Measurements from ENCODE around the gene DGCR6L.
"Not testable (repeated sequence)": the region's sequence is repeated elsewhere in the genome, so short reads cannot be mapped to it uniquely, and the experiment has no call there.

Gene DGCR6L

GRCh38 chr22:20290045-20290392, 29.8 kb downstream of the DGCR6L start:
- Histone ChIP-seq H2AFZ (ENCODE audit: low read depth, low read length) (no peak overlapping the region), H3K4me3 (ENCODE audit: low read depth in 1 of 2, low read length in 2 of 2) (no peak overlapping the region), H3K9ac (ENCODE audit: low read depth, low read length) (no peak overlapping the region), H3K79me2 (ENCODE audit: insufficient read depth, low read length) (no peaks in the 10 kb centered on the region), H3K9me3 (ENCODE audit: insufficient read depth, low read length, severe bottlenecking) (no peaks in the 10 kb centered on the region), H3K27ac (ENCODE audit: low read length) (no peak overlapping the region), H3K4me1 (ENCODE audit: insufficient read depth, low read length) (no peaks in the 10 kb centered on the region), H3K4me2 (ENCODE audit: insufficient read depth, low read length) (no peak overlapping the region), H3K36me3 (ENCODE audit: insufficient read depth, low read length) (no peaks in the 10 kb centered on the region), H3K27me3 (ENCODE audit: insufficient read depth, low read length, poor library complexity) (no peaks in the 10 kb centered on the region), H4K20me1 (ENCODE audit: insufficient read depth, low read length) (no peaks in the 10 kb centered on the region)
- TF ChIP-seq, protein P1, sequence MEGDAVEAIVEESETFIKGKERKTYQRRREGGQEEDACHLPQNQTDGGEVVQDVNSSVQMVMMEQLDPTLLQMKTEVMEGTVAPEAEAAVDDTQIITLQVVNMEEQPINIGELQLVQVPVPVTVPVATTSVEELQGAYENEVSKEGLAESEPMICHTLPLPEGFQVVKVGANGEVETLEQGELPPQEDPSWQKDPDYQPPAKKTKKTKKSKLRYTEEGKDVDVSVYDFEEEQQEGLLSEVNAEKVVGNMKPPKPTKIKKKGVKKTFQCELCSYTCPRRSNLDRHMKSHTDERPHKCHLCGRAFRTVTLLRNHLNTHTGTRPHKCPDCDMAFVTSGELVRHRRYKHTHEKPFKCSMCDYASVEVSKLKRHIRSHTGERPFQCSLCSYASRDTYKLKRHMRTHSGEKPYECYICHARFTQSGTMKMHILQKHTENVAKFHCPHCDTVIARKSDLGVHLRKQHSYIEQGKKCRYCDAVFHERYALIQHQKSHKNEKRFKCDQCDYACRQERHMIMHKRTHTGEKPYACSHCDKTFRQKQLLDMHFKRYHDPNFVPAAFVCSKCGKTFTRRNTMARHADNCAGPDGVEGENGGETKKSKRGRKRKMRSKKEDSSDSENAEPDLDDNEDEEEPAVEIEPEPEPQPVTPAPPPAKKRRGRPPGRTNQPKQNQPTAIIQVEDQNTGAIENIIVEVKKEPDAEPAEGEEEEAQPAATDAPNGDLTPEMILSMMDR (IDR thresholded peaks at IDR 0.05; ENCODE audit: borderline replicate concordance, extremely low read depth, low read length, poor library complexity, severe bottlenecking): no peak
- DNase-seq (no peak), ATAC-seq (ENCODE audit: insufficient read depth, low read depth) (no peak)

GRCh38 chr22:20289182-20290044, 30.4 kb downstream of the DGCR6L start:
- H3K9me3 ChIP-seq (ENCODE audit: insufficient read depth, low read length, severe bottlenecking); H3K79me2 ChIP-seq (ENCODE audit: insufficient read depth, low read length); H4K20me1 ChIP-seq (ENCODE audit: insufficient read depth, low read length); H3K9ac ChIP-seq (ENCODE audit: low read depth, low read length); H3K4me3 ChIP-seq (ENCODE audit: low read depth in 1 of 2, low read length in 2 of 2); H3K36me3 ChIP-seq (ENCODE audit: insufficient read depth, low read length); H2AFZ ChIP-seq (ENCODE audit: low read depth, low read length); DNase-seq; H3K27me3 ChIP-seq (ENCODE audit: insufficient read depth, low read length, poor library complexity); ATAC-seq (ENCODE audit: insufficient read depth, low read depth); H3K27ac ChIP-seq (ENCODE audit: low read length); H3K4me2 ChIP-seq (ENCODE audit: insufficient read depth, low read length); H3K4me1 ChIP-seq (ENCODE audit: insufficient read depth, low read length): not testable (repeated sequence)

DNA sequence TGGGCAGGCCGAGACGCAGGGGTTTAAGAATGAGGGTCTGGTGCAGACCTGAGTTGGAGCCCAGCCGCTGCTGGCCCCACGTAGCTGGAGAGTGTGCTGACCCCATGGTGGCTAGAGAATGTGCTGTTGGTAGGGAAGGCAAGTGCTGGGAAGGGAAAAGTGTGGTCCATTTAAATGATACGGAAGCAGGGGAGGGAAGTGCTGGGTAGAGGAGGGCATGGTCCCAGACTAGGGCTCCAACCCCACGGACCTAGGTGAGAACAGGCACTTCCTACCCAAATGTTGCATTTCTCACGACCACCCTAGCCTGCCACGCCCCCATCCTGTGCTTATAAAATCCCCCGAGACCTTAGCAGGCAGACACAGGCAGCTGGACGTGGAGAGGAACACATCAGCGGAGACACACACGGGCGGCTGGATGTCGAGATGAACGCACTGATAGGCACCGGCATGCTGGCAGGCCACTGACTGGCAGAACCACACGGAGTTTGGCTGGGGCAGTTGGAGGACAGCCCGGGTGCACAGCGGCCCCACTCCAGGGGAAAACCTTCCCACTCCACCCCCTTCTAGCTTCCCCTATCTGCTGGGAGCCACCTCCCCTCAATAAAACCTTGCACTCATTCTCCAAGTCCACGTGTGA, 33.0 kb downstream of the DGCR6L start:
- DNase-seq; H3K27ac ChIP-seq (ENCODE audit: low read length); H3K4me1 ChIP-seq (ENCODE audit: insufficient read depth, low read length): not testable (repeated sequence)

DNA sequence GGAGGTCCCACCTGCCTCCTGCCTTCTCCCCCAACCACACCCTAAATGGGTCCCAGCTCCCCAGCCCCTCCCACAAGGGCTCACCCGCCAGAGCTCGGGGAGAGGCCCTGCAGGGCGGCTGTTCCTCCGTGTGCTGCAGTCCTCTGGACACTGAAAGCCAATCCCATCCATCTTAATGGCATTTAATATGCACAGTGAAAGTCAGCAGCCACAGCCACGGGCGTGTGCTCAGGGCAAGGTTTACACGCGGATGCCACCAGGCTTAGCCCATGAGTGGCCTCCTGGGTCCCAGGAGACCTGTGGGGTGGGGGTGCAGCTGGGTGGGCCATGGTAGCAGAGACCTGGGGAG, 33.6 kb downstream of the DGCR6L start:
- ATAC-seq (ENCODE audit: insufficient read depth, low read depth); H3K9me3 ChIP-seq (ENCODE audit: insufficient read depth, low read length, severe bottlenecking); H3K36me3 ChIP-seq (ENCODE audit: insufficient read depth, low read length); H3K4me2 ChIP-seq (ENCODE audit: insufficient read depth, low read length); H3K79me2 ChIP-seq (ENCODE audit: insufficient read depth, low read length); H3K4me1 ChIP-seq (ENCODE audit: insufficient read depth, low read length); H4K20me1 ChIP-seq (ENCODE audit: insufficient read depth, low read length); H3K9ac ChIP-seq (ENCODE audit: low read depth, low read length); DNase-seq; H3K27ac ChIP-seq (ENCODE audit: low read length); H3K4me3 ChIP-seq (ENCODE audit: low read depth in 1 of 2, low read length in 2 of 2); H3K27me3 ChIP-seq (ENCODE audit: insufficient read depth, low read length, poor library complexity); H2AFZ ChIP-seq (ENCODE audit: low read depth, low read length): not testable (repeated sequence)

More for the DNA sequence above, 33.0 kb downstream of the DGCR6L start:
- H3K27me3 ChIP-seq (ENCODE audit: insufficient read depth, low read length, poor library complexity); H3K9me3 ChIP-seq (ENCODE audit: insufficient read depth, low read length, severe bottlenecking); H3K79me2 ChIP-seq (ENCODE audit: insufficient read depth, low read length); H3K9ac ChIP-seq (ENCODE audit: low read depth, low read length); H3K36me3 ChIP-seq (ENCODE audit: insufficient read depth, low read length); H2AFZ ChIP-seq (ENCODE audit: low read depth, low read length); H3K4me3 ChIP-seq (ENCODE audit: low read depth in 1 of 2, low read length in 2 of 2); ATAC-seq (ENCODE audit: insufficient read depth, low read depth); H4K20me1 ChIP-seq (ENCODE audit: insufficient read depth, low read length); H3K4me2 ChIP-seq (ENCODE audit: insufficient read depth, low read length): not testable (repeated sequence)

DNA sequence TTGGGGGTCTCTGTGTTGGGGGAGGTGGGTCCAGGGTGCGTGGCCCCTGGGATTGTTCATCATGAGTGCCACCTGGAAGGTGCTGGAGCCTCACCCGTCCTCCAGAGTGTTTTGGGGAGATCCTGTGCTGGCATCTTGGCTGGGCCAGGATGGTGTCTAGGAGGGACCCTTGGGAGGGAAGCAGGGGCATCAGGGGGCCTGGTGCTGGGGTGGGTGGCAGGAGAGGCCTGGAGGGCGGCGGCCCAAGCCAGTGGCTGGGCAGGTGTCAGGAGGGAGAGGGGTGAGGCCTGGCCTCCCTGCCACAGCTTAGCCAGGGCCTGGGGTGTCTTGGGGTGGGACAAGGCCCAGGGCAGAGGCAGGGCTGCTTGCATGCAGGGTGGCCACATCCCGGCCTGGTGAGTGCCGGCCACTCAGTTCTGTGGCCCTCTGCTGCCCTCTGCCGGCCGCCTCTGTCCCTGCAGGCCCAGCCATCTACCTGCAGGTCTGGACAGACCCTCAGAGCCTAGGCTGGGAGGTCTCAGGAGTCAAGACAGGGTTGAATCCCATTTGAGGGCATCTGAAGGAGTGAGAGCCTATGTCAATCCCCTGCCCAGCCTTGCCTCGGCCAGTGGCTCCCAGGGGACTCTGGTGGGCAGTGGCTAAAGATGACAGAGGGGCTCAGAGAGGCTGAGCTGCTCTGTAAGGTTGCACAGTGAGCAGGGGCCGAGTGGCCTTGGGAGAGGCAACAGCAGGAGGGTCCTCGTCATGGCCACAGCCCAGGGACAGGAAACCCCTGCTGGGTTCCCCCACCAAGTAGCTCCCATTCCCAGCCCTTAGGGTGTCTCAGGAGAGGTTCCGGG, 34.2 kb downstream of the DGCR6L start:
- H3K4me3 ChIP-seq (ENCODE audit: low read depth in 1 of 2, low read length in 2 of 2); H3K79me2 ChIP-seq (ENCODE audit: insufficient read depth, low read length); H4K20me1 ChIP-seq (ENCODE audit: insufficient read depth, low read length); H3K27ac ChIP-seq (ENCODE audit: low read length); H3K4me2 ChIP-seq (ENCODE audit: insufficient read depth, low read length); H3K36me3 ChIP-seq (ENCODE audit: insufficient read depth, low read length); H3K4me1 ChIP-seq (ENCODE audit: insufficient read depth, low read length); H3K9me3 ChIP-seq (ENCODE audit: insufficient read depth, low read length, severe bottlenecking); H3K27me3 ChIP-seq (ENCODE audit: insufficient read depth, low read length, poor library complexity); H2AFZ ChIP-seq (ENCODE audit: low read depth, low read length); H3K9ac ChIP-seq (ENCODE audit: low read depth, low read length): not testable (repeated sequence)
- DNase-seq (peak; percentile 74), ATAC-seq (ENCODE audit: insufficient read depth, low read depth) (peak; percentile 91)
- TF ChIP-seq, protein P1 (IDR thresholded peaks at IDR 0.05; ENCODE audit: borderline replicate concordance, extremely low read depth, low read length, poor library complexity, severe bottlenecking): peak; percentile 90
